ENCODE measurements around the gene ART4.

Gene ART4

DNA sequence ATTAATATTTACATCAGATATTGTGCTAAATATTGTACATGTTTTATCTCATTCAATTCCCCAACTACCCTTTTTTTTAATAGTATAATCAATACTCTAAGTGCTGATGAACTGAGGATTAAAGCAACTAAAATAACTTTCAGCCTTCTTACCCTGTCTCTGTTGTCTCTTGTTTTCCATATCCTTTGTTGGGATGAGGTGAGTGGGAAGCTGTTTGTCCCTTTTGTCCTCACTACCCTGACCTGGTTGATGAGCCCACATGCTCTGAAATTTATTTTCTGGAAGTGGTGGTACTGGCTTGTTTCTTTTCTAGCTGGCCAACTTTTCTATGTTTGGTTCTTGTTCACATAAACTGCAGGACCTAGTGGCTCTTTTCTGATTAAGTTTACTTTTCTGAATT is 9.6 kb upstream of the ART4 start:
- DNase-seq (ENCODE audit: low read depth) = no peak

DNA sequence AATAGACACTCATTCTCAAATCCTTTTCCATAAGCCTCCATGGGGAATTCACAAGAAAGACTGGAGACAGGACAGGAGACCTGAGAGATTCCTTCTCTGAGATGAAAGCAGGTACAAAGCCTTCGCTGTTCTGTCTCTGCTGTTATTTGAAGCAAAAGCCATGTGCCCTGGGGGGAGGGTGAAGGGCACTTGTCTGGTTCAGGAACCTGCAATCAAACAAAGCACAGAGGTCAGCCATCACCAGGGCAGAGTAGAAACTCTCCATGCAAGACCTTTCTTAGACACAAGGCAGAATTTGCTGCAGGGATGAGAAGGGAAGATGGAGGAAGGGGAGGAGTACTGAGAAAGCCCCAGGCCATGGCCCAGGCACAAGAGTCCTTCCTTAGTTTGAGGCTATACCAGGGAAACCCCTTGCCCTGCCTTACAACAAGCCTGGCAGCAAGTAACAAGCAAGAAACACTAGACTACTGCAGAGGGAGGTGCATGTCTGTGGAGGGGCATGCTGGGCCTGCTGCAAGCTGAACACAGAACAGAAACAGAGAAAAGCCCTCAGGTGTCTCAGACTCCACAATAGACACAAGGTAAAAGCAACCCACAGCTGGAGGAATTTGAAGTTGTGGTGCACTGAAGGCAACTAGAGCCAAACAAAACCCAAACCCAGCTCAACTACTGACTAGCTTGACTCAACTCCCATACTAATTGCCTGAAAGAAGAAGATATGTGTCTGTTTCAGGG is 7.8 kb upstream of the ART4 start:
- DNase-seq (ENCODE audit: low read depth) = no peak

- DNase-seq (ENCODE audit: low read depth) = no peak
Measured at GRCh38 chr12:14849661-14850060, 6.3 kb upstream of the ART4 start.

GRCh38 chr12:14846876-14847580 is 3.7 kb upstream of the ART4 start:
- DNase-seq (ENCODE audit: low read depth) = no peak

DNA sequence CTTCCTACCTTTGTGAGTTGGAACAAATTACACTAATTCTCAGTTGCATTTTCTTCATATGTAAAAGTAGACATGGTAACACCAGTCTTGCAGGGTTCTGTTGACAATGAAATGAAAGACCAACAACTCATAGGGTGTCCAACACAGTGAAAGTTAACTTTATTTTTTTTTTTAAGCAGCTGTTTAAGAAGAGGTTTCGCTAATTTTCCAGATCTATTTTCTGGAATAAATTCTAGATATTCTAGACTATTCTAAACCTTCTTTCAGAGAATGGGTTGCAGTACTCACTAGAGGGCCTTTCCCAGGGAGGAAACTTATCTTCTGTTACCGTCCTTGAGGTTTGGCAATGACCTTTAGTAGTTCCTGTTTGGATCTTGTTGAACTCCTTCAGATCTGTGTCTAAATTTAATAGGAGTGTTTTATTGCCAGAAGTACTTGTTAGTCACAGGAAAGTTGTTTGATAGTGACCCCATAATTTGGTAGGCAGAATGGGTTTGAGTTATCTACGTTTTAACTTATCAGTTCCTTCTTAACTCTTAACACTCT is 2.8 kb upstream of the ART4 start:
- DNase-seq (ENCODE audit: low read depth) = no peak

DNA sequence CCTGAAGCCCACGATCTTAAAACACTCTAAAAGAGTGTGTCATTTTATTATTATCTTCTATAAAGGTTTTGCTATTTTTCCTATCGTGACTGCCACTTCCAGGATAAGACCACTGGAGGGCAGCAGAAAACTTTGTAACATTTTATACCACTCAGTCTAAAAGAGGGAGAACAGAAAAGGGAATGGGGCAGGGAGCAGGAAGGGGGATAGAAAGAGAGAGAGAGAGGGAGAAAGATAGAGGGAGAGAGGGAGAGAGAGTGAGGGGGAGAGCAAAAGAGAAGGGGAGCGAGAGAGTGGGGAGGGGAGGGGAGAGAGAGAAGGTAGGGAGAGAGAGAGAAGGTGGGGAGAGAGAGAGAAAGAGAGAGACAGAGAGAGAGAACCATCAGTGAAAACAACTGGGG is 2.0 kb upstream of the ART4 start:
- DNase-seq (ENCODE audit: low read depth) = no peak

GRCh38 chr12:14844401-14844800 is 1.1 kb upstream of the ART4 start:
- DNase-seq (ENCODE audit: low read depth) = no peak

DNA sequence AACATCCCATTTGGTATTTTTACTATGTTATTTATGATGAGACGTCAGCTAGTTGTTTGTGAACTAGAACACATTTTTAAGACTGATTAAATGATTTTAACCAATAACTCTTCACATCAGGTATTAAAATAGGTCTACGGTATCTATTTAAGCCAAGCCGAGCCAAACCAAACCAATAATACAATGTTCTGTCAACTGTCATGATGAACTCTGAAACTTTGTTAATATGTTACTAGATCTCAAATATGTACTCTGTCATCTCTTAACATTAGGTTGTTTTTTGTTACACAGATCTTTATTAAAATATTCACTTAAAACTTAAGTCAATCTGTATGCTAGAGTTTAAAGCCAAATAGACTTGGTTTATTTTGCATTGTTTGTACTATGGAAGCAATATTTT is 1.0 kb downstream of the ART4 start:
- no peak for DNase-seq (ENCODE audit: low read depth)

DNA sequence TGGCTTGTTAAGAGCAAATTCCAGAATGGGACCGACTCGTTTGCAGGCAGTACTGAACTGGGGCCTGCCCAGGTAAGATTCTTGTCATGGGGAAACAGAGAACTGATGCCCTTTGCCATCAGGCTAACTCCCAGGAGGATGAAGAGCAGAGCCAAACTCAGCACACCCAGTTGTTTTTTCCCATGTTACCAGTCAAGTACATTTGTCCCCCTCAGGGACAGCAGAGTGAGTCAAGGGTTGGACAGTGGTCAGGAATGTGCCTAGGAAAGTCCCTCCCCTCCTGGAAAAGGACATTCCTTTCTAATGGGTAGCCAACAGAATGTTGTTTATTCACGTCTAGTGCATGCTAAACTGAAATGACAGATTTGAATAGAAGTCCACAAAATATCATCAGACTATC is 1.6 kb downstream of the ART4 start:
- no peak for DNase-seq (ENCODE audit: low read depth)

DNA sequence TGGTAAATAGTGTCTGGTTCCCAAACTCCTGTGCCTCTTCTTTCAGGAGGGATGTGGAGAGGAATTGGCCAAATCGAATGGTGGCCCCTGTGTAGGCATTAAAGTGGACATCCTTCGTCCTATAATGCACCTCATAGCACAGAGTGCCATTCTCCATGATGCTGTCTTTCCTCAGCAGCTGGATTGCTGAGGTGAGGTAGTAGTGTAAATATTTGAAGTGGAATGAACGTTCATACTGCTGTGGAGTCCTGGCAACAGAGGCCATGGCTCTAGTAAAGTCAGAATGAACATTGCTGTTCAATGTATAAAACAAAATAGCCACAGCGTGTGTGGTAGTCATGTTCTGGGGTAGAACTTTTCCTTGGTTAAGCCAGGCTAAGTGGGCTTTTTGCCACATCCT is 2.7 kb downstream of the ART4 start:
- no peak for DNase-seq (ENCODE audit: low read depth)

DNA sequence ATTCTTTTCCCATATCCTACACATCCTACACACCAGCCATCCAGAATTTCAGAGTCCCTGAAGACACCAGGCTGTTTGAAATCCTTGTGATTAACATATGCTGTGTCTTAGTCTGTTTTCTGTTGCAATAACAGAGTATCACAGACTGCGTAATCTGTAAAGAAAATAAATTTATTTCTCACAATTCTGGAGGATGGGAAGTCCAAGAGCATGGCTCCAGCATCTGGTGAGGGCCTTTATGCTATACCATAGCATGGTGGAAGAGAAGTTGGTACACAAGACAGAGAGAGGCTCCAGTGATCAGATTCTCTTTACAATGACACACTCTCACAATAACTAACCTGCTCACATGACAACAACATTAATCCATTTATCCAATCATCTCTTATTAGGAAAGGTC is 4.1 kb downstream of the ART4 start:
- no peak for DNase-seq (ENCODE audit: low read depth)

- peak; percentile 52 for DNase-seq (ENCODE audit: low read depth)
Measured at GRCh38 chr12:14836336-14837210, 6.8 kb downstream of the ART4 start.

- DNase-seq (ENCODE audit: low read depth) = no peak
Measured at GRCh38 chr12:14834509-14834908, 8.8 kb downstream of the ART4 start.

DNA sequence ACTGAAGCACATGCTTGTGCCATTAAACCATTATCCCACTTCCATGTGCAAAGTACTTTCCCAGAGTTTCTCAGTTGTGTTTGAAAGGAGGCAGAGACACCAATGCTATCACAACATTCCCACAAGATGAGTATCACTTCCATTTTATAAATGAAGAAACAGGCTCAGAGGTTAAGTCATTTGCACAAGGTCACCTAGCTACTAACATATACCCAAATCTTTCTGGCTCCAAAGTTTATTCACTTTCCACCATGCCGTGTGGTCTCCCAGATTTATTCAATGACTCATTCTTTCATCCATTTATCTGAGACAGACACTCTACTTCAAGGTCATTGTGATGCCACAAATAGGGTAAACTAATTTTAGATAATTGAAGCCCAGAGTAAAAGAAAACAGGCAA is 9.4 kb downstream of the ART4 start:
- no peak for DNase-seq (ENCODE audit: low read depth)

DNA sequence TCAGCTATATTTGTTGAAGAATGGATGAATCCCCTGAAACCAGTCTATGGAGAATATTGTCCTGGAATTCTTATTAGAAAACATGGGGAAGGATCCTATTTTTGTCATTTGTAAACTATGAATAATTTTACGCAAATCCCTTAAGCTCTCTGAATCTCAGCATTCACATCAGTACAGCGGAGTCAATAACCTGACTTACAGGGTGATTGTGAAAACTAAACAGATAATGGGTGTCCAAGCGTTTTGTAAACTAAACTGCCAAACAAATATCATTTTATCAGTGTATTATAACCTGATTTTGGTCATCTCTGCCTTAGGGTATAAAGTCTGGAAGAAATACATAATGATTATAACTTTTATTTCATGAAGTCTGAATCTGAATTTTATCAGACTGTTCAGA is 10.0 kb downstream of the ART4 start:
- no peak for DNase-seq (ENCODE audit: low read depth)

DNA sequence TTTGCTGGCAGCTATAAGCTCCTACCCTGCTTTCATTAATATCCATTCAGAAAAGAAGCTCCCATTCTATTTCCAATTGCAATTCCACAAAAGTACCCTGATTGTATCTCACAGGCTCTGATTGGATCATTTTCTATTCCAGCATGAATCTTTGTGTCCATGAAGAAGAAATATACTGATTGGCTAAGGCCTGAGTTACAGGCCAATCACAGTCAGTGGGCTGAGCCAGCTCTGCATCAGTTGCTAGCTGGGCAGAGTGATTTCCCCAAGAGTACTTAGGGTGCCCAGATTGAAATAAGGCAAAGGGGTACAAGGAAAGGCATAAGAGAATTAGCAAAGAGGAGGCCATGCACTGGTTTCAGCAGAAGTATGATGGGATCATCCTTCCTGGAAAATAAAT is 14.4 kb downstream of the ART4 start:
- no peak for DNase-seq (ENCODE audit: low read depth)

DNA sequence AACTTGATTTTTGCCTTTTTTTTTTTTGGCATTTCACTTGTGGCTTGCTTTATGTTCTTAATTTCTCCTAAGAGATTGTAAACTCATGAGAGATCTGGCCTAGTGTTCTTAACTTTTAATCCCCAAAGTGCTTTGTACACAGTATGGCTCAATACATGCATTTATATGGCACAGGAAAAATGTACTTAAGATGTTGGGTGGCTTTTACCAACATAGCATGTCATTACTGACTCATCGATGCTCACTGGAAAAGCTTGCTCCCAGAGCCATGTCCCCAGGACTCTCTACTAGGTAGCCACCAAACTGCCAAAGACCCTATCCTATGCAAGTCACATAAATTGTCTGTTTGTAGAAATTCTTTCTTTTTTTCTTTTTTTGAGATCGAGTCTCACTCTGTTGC is 16.3 kb downstream of the ART4 start:
- DNase-seq (ENCODE audit: low read depth) = no peak

DNA sequence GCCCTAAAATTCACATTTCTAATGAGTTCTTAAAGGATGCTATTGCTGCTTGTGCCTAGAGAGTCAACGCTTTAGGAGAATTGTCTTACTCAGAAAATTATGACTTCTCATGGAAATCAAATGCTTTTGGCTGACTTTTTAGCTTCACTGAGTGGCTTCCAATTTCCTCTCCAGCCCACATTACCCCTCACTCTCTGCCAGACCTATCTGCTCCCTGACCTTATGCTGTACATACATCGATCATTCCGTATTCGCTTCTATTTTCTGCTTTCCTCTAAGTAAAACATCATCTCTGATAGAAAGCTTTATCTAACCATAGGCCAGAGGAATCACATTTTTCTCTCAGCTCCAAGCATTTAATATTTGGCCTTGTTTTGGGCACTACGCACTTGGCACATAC is 16.8 kb downstream of the ART4 start:
- DNase-seq (ENCODE audit: low read depth) = no peak

DNA sequence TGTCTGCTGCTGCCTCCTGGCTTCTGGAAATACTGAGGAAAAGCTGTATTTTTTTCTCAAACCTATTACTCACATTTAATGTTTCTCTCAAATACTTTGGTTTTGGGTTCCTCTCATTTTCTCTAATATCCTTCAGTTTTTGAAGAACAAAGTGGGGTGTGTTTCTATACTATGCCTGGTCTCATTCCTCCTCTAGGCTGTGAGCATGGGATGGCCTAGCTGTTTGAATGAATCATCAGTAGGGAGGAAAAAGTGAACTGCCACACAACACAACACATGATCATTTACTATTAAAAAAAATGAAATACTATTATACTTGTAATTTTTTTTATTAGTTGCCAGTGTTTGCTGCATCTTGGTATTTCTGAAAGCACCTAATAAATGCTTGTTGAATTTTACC is 18.1 kb downstream of the ART4 start:
- DNase-seq (ENCODE audit: low read depth) = no peak

DNA sequence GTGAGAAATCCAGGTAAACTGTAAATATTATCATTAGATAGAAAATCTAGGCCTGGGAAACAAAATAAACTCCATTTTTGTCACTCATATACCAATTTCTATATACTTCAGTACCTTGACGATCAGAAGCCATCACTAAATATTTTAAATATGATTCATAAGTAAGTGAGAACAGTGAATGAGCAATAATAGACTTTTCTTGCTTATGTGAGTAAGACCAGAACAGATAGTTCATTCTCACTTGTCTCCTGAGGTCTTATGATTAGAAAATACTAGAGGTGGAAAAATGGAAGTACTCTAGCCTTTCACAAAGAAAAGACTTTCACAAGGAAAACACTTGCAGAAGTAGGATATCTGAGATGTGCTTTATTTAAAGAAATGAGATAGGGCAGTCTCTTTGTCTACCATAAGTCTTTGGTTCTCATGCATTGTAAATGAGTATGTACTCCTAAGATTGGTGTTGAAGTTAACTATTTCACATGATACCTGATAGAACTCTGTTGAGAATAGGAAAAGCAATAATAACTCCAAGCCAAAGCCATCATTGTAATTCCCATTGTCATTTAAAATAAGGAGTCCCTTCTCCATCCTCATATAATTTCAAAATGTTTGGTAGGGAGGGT is 19.2 kb downstream of the ART4 start:
- DNase-seq (ENCODE audit: low read depth) = no peak

DNA sequence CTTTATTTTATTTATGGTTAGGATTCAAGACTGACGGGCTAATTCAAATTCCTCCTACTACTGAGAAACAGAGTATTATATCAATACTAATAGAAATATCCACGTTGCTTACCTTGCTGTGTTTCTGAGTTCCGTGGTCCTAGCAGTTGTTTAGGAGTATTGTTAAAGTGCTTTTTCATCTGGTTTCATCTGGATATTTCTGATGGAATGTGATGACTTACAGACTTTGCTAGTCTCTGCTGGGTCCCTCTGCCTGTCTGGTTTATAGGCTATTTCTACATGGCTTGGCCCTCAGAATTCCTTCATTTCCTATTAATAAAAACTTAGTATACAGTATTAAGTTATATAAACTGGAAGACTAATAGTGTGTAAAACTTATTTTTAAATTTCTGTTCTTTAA is 29.3 kb downstream of the ART4 start, which contains the start of gene SMCO3:
TSS of gene SMCO3 (minus strand) at position 169 of the 400 bp plus-strand sequence. CDS start 7,502 bp downstream, outside the sequence.
- DNase-seq (ENCODE audit: low read depth) = no peak

GRCh38 chr12:14811486-14811885 is 31.8 kb downstream of the ART4 start:
- DNase-seq (ENCODE audit: low read depth) = no peak
